ENCODE measurements around the gene TMED7. TPM values are rescaled to one million over a fixed set of nuclear protein-coding genes. Genes with fewer than 3 reads are reported as not detected.

TMED7 gene
- total RNA-seq, 1 donor from 2014 or later, result 77.2 TPM

DNA sequence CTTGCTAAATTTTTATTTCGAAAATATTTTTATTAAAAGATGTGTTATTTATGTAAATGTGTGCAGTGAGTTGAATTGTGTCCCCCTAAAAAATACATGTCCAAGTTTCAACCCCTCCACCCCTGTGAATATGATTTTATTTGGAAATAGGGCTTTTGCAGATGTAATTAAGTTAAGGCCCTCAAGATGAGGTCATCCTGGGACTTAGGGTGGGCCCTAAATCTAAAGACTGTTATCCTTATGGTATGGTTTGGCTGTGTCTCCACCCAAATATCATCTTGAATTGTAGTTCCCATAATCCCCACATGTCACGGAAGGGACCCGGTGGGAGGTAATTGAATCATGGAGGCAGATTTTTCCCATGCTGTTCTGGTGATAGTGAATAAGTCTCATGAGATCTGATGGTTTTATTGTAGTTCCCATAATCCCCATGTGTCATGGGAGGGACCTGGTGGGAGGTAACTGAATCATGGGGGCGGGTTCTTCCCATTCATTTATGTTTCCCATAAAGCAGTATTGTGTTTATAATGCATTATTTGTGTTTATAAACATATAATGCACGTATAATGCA, 1.5 kb upstream of the TMED7 start:
- H3K27me3 Mint-ChIP-seq, result no peaks in the 10 kb centered on the region
- H3K9me3 Mint-ChIP-seq, result no peaks in the 10 kb centered on the region
- H3K4me1 Mint-ChIP-seq (ENCODE audit: unreplicated experiment), result peaks cover 12% of the 10 kb centered on the region
- H3K4me3 Mint-ChIP-seq, result peak overlapping the region; percentile 45
- no peak overlapping the region for H3K27ac Mint-ChIP-seq
- peak; percentile 30 for TF ChIP-seq CTCF (conservative IDR thresholded peaks at IDR 0.05)
- H3K36me3 Mint-ChIP-seq, result peaks cover 6% of the 10 kb centered on the region
- no peak for DNase-seq (ENCODE audit: extremely low spot score, unreplicated experiment)

DNA sequence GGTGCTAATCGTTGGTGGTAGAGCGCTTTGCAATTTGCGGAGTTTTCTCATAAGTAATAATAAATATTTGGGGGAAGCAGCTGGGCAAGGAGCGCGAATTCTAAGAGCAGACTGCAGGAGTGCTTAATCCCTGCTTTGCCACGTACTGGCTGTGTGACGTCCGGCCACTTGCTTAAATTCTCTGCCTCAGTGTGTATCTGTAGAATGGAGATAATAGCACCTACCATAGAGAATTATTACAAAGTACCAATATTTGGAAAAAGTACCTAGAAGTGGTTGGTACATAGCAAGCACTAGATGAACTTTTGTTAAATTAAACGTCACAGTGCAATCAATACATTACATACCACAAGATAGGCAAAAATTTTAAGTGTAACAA, 598 bp upstream of the TMED7 start:
- peaks cover 11% of the 10 kb centered on the region for H3K36me3 Mint-ChIP-seq
- TF ChIP-seq CTCF (conservative IDR thresholded peaks at IDR 0.05), result no peak
- no peak overlapping the region for H3K4me3 Mint-ChIP-seq
- no peak for DNase-seq (ENCODE audit: extremely low spot score, unreplicated experiment)
- no peaks in the 10 kb centered on the region for H3K27me3 Mint-ChIP-seq
- H3K27ac Mint-ChIP-seq, result peak overlapping the region; percentile 97
- no peaks in the 10 kb centered on the region for H3K9me3 Mint-ChIP-seq
- H3K4me1 Mint-ChIP-seq (ENCODE audit: unreplicated experiment), result peaks cover 18% of the 10 kb centered on the region

DNA sequence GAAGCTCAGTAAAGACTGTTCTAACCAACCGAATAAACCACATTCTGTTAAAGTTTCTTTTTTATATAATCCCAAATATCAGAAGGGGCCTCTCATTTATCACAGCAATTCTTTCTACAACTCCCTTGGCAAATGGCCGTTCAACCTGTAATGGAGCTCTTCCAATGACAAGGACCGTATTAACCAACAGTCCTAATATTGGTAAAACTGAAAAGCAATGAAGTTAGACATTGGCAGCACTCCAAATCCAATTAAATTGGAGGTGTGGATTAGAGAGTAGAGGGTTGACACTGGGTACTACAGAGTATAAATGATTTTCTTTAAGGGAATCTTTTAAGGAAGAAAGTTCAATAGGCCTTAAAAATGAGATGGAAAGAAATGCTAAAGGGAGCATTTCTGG, 842 bp downstream of the TMED7 start:
- Mint-ChIP-seq H3K4me1 (ENCODE audit: unreplicated experiment) (peaks cover 21% of the 10 kb centered on the region), H3K27me3 (no peaks in the 10 kb centered on the region), H3K36me3 (peaks cover 15% of the 10 kb centered on the region), H3K9me3 (no peaks in the 10 kb centered on the region), H3K27ac (no peak overlapping the region), H3K4me3 (no peak overlapping the region)
- no peak for TF ChIP-seq CTCF (conservative IDR thresholded peaks at IDR 0.05)
- no peak for DNase-seq (ENCODE audit: extremely low spot score, unreplicated experiment)

DNA sequence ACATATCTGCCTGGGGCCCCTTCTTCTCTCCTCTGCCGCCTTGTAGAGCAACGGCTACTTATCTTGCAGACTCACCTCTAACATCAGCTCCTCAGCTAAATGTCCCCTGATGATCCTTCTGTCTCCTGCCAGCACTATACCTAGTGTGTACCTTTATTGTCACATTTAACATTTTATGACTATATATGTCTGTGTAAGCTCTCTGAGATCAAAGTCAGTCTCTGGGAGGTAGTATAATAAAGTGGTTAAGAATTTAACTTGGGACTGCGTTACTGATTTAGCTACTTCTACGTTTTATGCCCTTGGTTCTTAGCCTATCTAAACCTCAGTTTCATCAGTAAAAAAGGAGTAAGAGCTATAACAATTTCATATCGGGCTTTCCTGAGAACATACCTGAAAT, 2.2 kb downstream of the TMED7 start:
- no peaks in the 10 kb centered on the region for H3K9me3 Mint-ChIP-seq
- TF ChIP-seq CTCF (conservative IDR thresholded peaks at IDR 0.05), result no peak
- H3K4me1 Mint-ChIP-seq (ENCODE audit: unreplicated experiment), result peaks cover 21% of the 10 kb centered on the region
- no peak overlapping the region for H3K4me3 Mint-ChIP-seq
- H3K27ac Mint-ChIP-seq, result no peak overlapping the region
- no peaks in the 10 kb centered on the region for H3K27me3 Mint-ChIP-seq
- DNase-seq (ENCODE audit: extremely low spot score, unreplicated experiment), result no peak
- H3K36me3 Mint-ChIP-seq, result peaks cover 24% of the 10 kb centered on the region

GRCh38 chr5:115621365-115621900, 4.4 kb downstream of the TMED7 start:
- H3K27me3 Mint-ChIP-seq, result no peaks in the 10 kb centered on the region

More at GRCh38 chr5:115621365-115621900, 4.4 kb downstream of the TMED7 start:
- H3K9me3 Mint-ChIP-seq, result no peaks in the 10 kb centered on the region
- no peak for TF ChIP-seq CTCF (conservative IDR thresholded peaks at IDR 0.05)
- peak overlapping the region; percentile 45 for H3K4me3 Mint-ChIP-seq
- peaks cover 21% of the 10 kb centered on the region for H3K4me1 Mint-ChIP-seq (ENCODE audit: unreplicated experiment)
- no peak for DNase-seq (ENCODE audit: extremely low spot score, unreplicated experiment)
- H3K36me3 Mint-ChIP-seq, result peaks cover 31% of the 10 kb centered on the region
- H3K27ac Mint-ChIP-seq, result no peak overlapping the region
